Skeletal muscle cell (primary cell): ENCODE results near the gene HCN3.
"Not testable (repeated sequence)": the region's sequence is repeated elsewhere in the genome, so short reads cannot be mapped to it uniquely, and the experiment has no call there.

Experiments
- DNase-seq: peaks from one replicate; pipeline ENCODE4 v3.0.0-alpha.2; 2010; ENCODE audit warnings: low read depth
- H3K4me3 ChIP-seq: 2 replicates; pipeline ENCODE4 v1.5.1; 2011; ENCODE audit warnings: low read depth, mild to moderate bottlenecking, control low read depth, low read length, moderate library complexity

The HCN3 gene

GRCh38 chr1:155277902-155278688 lies 832 bp downstream of the HCN3 start:
- peak overlapping the region; percentile 69 for H3K4me3 ChIP-seq
- no peak for DNase-seq

- no peak overlapping the region for H3K4me3 ChIP-seq
- DNase-seq = no peak
These were observed 1.5 kb downstream of the HCN3 start for GRCh38 chr1:155278689-155279160.

DNA sequence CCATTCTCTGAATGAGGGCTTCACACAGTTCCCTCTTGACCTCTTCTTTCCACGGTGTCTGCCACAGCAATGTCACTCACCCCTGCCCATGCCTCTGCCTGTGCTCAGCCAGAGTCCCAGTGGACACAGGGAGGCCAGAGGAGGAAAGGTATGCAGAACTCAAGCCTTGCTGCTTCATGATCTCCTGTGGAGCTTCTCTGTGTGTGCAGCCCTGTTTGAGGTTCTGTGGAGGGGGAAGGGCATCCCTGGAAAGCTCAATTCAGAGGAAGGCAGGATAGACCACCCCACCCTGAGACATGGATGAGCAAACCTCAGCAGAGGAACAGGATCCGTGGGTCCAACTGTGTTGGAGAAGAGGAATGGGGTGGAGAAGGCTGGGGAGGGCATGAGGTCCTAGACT lies 2.0 kb downstream of the HCN3 start:
- H3K4me3 ChIP-seq = no peak overlapping the region
- DNase-seq = no peak

DNA sequence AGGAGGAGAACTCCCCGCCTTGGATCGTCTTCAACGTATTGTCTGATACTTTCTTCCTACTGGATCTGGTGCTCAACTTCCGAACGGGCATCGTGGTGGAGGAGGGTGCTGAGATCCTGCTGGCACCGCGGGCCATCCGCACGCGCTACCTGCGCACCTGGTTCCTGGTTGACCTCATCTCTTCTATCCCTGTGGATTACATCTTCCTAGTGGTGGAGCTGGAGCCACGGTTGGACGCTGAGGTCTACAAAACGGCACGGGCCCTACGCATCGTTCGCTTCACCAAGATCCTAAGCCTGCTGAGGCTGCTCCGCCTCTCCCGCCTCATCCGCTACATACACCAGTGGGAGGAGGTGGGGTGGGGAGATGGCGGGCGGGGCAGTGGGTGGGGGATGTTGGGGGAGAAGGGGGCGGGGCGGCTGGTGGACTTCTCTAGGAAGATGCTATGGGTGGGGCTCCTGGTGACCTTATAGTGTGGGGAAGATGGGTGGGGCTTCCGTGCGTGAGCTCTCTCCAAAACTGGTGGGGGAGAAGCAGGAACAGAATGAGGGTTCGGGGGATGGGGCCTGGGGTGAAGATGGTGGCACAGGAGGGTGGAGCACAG lies 5.3 kb downstream of the HCN3 start:
- H3K4me3 ChIP-seq = no peak overlapping the region

GRCh38 chr1:155284476-155284875 lies 7.2 kb downstream of the HCN3 start:
- no peak for DNase-seq

More for the DNA sequence above, 5.3 kb downstream of the HCN3 start:
- DNase-seq = no peak

DNA sequence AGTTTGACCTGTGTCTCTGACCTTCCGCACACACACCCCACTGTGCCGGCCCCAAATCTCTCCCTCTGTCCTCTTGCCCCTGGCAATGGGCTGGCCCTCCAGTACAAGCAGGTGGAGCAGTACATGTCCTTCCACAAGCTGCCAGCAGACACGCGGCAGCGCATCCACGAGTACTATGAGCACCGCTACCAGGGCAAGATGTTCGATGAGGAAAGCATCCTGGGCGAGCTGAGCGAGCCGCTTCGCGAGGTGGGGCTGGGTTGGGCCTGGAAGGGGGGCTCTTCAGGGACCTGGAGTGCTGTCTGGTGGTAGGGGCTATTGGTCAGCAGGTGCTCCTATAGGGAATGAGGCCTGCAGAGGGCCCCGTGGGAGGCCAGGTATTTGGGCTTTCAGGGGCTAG lies 7.8 kb downstream of the HCN3 start:
- no peak overlapping the region for H3K4me3 ChIP-seq

More at GRCh38 chr1:155284476-155284875, 7.2 kb downstream of the HCN3 start:
- H3K4me3 ChIP-seq = no peak overlapping the region

GRCh38 chr1:155285631-155286044 lies 8.4 kb downstream of the HCN3 start:
- no peak overlapping the region for H3K4me3 ChIP-seq
- no peak for DNase-seq

More for the DNA sequence above, 7.8 kb downstream of the HCN3 start:
- no peak for DNase-seq

GRCh38 chr1:155286544-155286943 lies 9.3 kb downstream of the HCN3 start:
- DNase-seq = no peak
- no peak overlapping the region for H3K4me3 ChIP-seq

GRCh38 chr1:155287987-155288543 lies 10.8 kb downstream of the HCN3 start:
- H3K4me3 ChIP-seq = no peak overlapping the region

DNA sequence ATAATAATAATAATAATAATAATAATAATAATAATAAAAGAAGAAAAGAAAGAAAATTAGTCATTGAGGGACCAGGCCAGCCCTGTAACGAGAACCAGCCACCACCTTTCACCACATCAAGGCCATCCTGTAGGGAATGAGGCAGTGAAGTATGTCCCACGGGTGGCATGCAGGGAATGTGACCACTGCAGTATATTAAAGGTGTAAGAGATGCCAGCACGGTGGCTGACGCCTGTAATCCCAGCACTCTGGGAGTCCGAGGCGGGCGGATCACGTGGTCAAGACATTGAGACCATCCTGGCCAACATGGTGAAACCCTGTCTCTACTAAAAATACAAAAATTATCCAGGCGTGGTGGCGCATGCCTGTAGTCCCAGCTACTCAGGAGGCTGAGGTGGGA lies 13.7 kb downstream of the HCN3 start:
- not testable (repeated sequence) for H3K4me3 ChIP-seq

More at GRCh38 chr1:155287987-155288543, 10.8 kb downstream of the HCN3 start:
- no peak for DNase-seq

DNA sequence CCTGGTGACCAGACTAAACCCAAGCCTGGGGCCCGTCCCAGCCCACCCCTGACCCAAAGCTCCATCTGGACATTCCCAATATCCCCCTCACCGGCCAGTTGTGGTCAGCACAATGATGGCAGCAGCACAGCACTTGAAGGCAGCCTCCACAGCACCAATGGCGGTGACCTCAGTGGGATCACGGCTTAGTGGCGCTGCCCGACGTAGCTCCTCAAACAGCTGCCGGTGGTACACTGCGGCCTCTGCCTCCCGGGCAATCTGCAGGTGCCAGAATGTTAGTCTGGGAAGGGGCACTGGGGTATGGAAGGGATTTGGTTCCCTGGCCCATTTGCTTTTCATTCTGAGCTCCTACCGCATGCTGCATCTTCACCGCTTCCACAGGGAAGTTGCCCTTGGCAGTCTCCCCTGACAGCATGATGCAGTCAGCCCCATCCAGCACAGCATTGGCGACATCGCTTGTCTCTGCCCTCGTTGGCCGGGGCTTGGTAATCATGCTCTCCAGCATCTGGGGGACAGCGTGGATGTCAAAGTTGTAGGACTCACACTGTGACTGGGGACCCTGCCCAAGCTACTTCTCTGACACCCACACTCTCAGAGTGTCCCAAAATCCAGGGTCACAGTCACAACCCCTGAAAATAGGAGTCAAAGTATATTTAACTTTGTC lies 16.0 kb downstream of the HCN3 start:
- DNase-seq = no peak
- no peak overlapping the region for H3K4me3 ChIP-seq

More for the DNA sequence above, 13.7 kb downstream of the HCN3 start:
- DNase-seq = not testable (repeated sequence)

DNA sequence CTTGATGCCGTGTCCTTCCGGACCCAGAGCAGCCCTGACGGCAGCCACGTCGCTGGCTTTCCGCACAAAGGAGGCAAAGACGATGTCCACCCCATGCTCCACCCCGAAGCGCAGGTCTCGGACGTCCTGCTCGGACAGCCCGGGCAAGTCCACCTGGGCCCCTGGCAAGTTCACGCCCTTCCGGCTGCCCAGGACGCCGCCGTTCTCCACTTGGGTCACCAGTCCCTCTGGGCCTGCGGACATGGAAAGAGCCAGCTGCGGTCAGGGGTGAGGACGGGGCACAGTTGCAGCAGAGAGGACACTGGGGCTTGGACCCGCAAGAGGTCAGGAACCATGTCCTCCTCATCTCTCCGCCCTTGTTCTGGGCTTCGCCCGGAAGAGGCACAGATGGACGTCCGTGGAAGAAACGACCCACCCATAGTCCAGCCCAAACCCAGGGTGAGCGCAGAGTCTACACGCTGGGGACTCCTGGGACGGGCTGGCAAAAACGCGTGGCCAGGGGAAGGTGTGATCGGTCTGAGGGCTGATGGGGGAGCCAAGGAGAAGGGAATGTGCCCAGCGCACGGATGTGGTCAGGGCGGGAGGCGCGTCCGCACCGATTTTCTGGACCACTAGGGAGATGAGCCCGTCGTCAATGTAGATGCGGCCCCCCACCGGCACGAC lies 17.4 kb downstream of the HCN3 start:
- peak overlapping the region; percentile 5 for H3K4me3 ChIP-seq
- DNase-seq = no peak

DNA sequence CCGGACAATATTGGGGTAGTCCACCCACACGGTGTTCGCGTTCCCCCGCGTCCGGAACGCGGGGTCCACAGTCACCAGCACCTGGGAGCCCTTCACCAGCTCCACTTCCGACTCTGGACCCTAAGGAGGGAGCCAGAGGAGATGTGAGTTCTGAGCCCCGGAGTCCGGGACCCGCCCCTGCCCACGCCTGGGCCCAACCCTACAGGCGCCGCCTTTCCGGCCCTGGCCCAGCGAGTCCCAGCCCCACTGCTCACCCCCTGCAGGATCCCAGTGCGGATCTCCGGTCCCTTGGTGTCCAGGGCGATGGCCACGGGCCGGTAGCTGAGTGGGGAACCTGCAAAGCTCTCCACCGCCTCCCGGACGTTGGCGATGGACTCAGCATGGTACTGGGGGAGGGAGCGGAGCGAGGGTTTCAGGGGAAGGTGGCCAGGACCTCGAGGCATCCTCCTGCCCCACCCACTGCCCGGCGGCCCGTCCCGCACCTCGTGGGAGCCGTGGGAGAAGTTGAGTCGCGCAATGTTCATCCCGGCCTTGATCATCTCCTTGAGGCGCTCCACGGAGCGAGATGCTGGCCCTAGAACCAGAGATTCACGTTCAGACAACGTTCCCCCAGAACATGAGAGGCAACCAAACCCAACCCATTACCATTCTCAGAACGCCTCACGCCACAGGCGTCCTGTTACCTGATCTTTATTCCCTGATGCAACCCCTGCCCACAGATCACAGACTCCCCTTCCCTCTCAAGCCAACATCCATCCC lies 18.1 kb downstream of the HCN3 start:
- peak overlapping the region; percentile 5 for H3K4me3 ChIP-seq
- no peak for DNase-seq

- H3K4me3 ChIP-seq = no peak overlapping the region
- no peak for DNase-seq
These were observed 18.6 kb downstream of the HCN3 start for GRCh38 chr1:155295942-155296267.

GRCh38 chr1:155296661-155297060 lies 19.4 kb downstream of the HCN3 start:
- no peak for DNase-seq

GRCh38 chr1:155297384-155297783 lies 20.1 kb downstream of the HCN3 start:
- no peak overlapping the region for H3K4me3 ChIP-seq
- DNase-seq = no peak

More at GRCh38 chr1:155296661-155297060, 19.4 kb downstream of the HCN3 start:
- no peak overlapping the region for H3K4me3 ChIP-seq

DNA sequence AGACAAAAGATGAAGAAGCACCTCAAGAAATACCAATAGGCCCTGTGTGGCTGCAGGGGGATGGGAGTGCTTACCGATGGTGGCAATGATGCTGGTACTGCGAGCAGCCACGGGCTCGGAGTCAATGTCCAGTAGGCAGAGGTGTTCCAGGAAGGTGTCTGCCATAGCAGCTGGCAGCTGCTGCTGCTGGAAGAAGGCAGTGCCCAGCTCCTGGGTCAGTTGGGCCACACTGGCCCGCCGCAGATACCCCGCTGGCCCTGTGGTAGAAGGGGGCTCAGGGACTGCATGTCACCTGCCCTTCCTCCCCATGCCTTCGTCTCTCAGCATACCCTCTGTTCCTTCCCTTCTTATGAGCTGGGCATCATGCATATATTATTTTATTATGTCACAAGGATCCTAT lies 22.8 kb downstream of the HCN3 start:
- H3K4me3 ChIP-seq = no peak overlapping the region
- DNase-seq = no peak

GRCh38 chr1:155300553-155301329 lies 23.5 kb downstream of the HCN3 start:
- H3K4me3 ChIP-seq = no peak overlapping the region
- DNase-seq = no peak
